ENCODE results near the gene P2RX3.

P2RX3 gene

GRCh38 chr11:57345555-57346211 lies 7.5 kb downstream of the P2RX3 start:
- H3K27ac ChIP-seq (ENCODE audit: low read length), result no peak overlapping the region

DNA sequence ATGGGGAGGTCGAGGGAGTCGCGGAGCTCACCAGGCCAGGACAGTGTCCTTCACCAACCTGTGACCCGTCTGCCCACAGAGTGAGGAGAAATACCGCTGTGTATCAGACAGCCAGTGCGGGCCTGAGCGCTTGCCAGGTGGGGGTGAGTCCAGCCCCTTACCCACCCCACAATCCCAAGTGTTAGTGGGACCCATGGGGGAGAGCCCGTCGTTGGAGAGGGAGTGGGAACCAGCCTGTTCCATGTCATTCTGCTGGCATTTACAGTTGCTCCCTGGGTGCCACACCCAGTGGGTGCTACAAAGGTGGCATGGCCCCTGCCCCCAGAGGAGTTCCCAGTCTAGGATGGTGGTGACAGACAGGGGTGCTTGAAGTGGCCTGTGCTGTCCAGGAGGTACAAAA lies 9.2 kb downstream of the P2RX3 start:
- H3K4me1 ChIP-seq (ENCODE audit: control insufficient read depth in 1 of 2, insufficient read depth in 2 of 2, low read length in 2 of 2), result peaks cover 0 to 4% of the 10 kb centered on the region in 2 donors

More at GRCh38 chr11:57345555-57346211, 7.5 kb downstream of the P2RX3 start:
- Histone ChIP-seq H3K36me3 (ENCODE audit: control insufficient read depth in 1 of 2, insufficient read depth in 2 of 2, low read length in 2 of 2) (no peaks in the 10 kb centered on the region), H3K4me3 (ENCODE audit: low read depth in 1 of 2, low read length in 2 of 2) (no peak overlapping the region), H3K4me1 (ENCODE audit: control insufficient read depth in 1 of 2, insufficient read depth in 2 of 2, low read length in 2 of 2) (peaks cover 0 to 4% of the 10 kb centered on the region in 2 donors), H3K27me3 (ENCODE audit: low read depth, low read length) (no peaks in the 10 kb centered on the region), H3K9me3 (ENCODE audit: control insufficient read depth in 1 of 2, low read length in 2 of 2) (no peaks in the 10 kb centered on the region)

DNA sequence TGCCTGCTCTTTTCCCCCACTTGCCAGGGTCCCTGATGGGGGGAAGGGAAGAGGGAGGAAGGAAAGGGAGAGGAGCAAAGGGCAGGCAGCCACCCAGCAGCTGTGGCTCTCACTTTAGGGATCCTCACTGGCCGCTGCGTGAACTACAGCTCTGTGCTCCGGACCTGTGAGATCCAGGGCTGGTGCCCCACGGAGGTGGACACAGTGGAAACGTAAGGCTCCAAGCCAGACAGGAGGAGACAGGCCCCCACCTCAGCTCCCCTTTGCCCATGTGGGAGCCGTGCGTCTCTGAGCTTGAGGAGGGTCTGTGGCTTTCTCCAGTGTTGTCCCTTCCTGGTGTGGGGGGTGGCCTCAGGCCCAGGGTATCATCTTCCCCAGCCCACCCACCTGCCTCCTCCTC lies 9.9 kb downstream of the P2RX3 start:
- peaks cover 0 to 4% of the 10 kb centered on the region in 2 donors for H3K4me1 ChIP-seq (ENCODE audit: control insufficient read depth in 1 of 2, insufficient read depth in 2 of 2, low read length in 2 of 2)
- H3K27me3 ChIP-seq (ENCODE audit: low read depth, low read length), result no peaks in the 10 kb centered on the region
- H3K36me3 ChIP-seq (ENCODE audit: control insufficient read depth in 1 of 2, insufficient read depth in 2 of 2, low read length in 2 of 2), result no peaks in the 10 kb centered on the region
- no peak overlapping the region for H3K4me3 ChIP-seq (ENCODE audit: low read depth in 1 of 2, low read length in 2 of 2)
- H3K9me3 ChIP-seq (ENCODE audit: control insufficient read depth in 1 of 2, low read length in 2 of 2), result no peaks in the 10 kb centered on the region
- no peak overlapping the region for H3K27ac ChIP-seq (ENCODE audit: low read length)

More for the DNA sequence above, 9.2 kb downstream of the P2RX3 start:
- Histone ChIP-seq H3K27ac (ENCODE audit: low read length) (no peak overlapping the region), H3K36me3 (ENCODE audit: control insufficient read depth in 1 of 2, insufficient read depth in 2 of 2, low read length in 2 of 2) (no peaks in the 10 kb centered on the region), H3K27me3 (ENCODE audit: low read depth, low read length) (no peaks in the 10 kb centered on the region), H3K4me3 (ENCODE audit: low read depth in 1 of 2, low read length in 2 of 2) (no peak overlapping the region), H3K9me3 (ENCODE audit: control insufficient read depth in 1 of 2, low read length in 2 of 2) (no peaks in the 10 kb centered on the region)

GRCh38 chr11:57348636-57349313 lies 10.6 kb downstream of the P2RX3 start:
- H3K9me3 ChIP-seq (ENCODE audit: control insufficient read depth in 1 of 2, low read length in 2 of 2), result no peaks in the 10 kb centered on the region
- no peak overlapping the region for H3K4me3 ChIP-seq (ENCODE audit: low read depth in 1 of 2, low read length in 2 of 2)
- H3K27me3 ChIP-seq (ENCODE audit: low read depth, low read length), result no peaks in the 10 kb centered on the region
- H3K36me3 ChIP-seq (ENCODE audit: control insufficient read depth in 1 of 2, insufficient read depth in 2 of 2, low read length in 2 of 2), result no peaks in the 10 kb centered on the region
- H3K27ac ChIP-seq (ENCODE audit: low read length), result no peak overlapping the region
- peaks cover 0 to 4% of the 10 kb centered on the region in 2 donors for H3K4me1 ChIP-seq (ENCODE audit: control insufficient read depth in 1 of 2, insufficient read depth in 2 of 2, low read length in 2 of 2)

DNA sequence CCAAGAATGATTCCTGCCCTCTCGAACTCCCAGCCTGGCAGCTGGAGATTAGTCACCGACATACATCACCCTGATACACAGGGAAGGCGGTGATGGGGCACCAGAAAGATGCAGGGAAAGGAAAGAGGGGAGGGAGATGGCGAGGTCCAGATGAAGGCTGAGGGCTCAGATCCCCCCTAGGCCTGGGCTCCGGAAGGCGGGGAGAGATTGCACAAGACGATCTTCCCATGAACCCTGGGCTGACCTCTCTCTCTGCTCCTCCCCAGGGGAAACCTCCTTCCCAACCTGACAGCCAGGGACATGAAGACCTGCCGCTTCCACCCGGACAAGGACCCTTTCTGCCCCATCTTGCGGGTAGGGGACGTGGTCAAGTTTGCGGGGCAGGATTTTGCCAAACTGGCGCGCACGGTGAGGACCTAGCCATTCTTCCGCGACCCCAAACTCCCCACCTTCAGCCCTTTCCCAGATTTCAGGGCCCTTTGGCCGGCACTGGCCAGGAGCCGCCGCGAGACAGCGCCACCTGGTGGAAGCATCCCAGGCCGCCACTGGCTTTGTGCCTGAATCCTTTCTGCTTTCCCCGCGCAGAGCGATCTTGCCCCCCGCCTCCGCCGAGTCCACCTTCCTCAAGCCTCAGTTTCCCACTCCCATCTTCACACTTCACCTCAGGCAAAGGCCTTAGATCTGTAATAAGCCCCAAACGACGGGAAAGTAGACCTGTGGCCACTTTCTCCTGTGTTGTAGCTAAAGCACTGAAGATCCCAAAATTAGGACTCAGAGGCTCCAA lies 11.5 kb downstream of the P2RX3 start:
- no peaks in the 10 kb centered on the region for H3K9me3 ChIP-seq (ENCODE audit: control insufficient read depth in 1 of 2, low read length in 2 of 2)
- H3K27ac ChIP-seq (ENCODE audit: low read length), result no peak overlapping the region
- H3K36me3 ChIP-seq (ENCODE audit: control insufficient read depth in 1 of 2, insufficient read depth in 2 of 2, low read length in 2 of 2), result no peaks in the 10 kb centered on the region
- H3K4me1 ChIP-seq (ENCODE audit: control insufficient read depth in 1 of 2, insufficient read depth in 2 of 2, low read length in 2 of 2), result peaks cover 0 to 4% of the 10 kb centered on the region in 2 donors
- no peaks in the 10 kb centered on the region for H3K27me3 ChIP-seq (ENCODE audit: low read depth, low read length)
- no peak overlapping the region for H3K4me3 ChIP-seq (ENCODE audit: low read depth in 1 of 2, low read length in 2 of 2)

DNA sequence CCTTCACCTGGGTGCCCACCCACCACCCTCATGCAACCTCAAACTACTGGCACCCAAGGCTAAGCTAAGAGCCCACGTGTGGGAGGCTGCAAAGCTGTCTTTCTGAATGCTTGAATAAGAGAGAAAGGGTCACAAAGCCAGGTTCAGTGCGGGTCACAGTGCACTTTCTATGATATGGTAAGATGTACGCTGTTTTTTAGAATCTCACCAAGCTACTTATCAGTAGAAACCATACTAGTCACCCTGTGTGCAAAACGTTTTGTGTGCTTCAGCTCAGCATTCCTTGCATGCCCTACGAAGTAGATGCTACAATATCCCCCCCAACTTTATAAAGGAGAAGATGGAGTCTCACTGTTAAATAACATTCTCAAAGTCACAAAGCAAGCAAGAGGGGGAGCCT lies 14.9 kb downstream of the P2RX3 start:
- Histone ChIP-seq H3K9me3 (ENCODE audit: control insufficient read depth in 1 of 2, low read length in 2 of 2) (no peaks in the 10 kb centered on the region), H3K36me3 (ENCODE audit: control insufficient read depth in 1 of 2, insufficient read depth in 2 of 2, low read length in 2 of 2) (no peaks in the 10 kb centered on the region), H3K27me3 (ENCODE audit: low read depth, low read length) (no peaks in the 10 kb centered on the region), H3K27ac (ENCODE audit: low read length) (no peak overlapping the region), H3K4me3 (ENCODE audit: low read depth in 1 of 2, low read length in 2 of 2) (no peak overlapping the region), H3K4me1 (ENCODE audit: control insufficient read depth in 1 of 2, insufficient read depth in 2 of 2, low read length in 2 of 2) (peaks cover 0 to 4% of the 10 kb centered on the region in 2 donors)

- Histone ChIP-seq H3K36me3 (ENCODE audit: control insufficient read depth in 1 of 2, insufficient read depth in 2 of 2, low read length in 2 of 2) (no peaks in the 10 kb centered on the region), H3K4me3 (ENCODE audit: low read depth in 1 of 2, low read length in 2 of 2) (no peak overlapping the region), H3K4me1 (ENCODE audit: control insufficient read depth in 1 of 2, insufficient read depth in 2 of 2, low read length in 2 of 2) (peaks cover 0 to 4% of the 10 kb centered on the region in 2 donors), H3K27ac (ENCODE audit: low read length) (no peak overlapping the region), H3K27me3 (ENCODE audit: low read depth, low read length) (no peaks in the 10 kb centered on the region), H3K9me3 (ENCODE audit: control insufficient read depth in 1 of 2, low read length in 2 of 2) (no peaks in the 10 kb centered on the region)
These were observed 15.3 kb downstream of the P2RX3 start for GRCh38 chr11:57353446-57353845.

- no peak overlapping the region for H3K27ac ChIP-seq (ENCODE audit: low read length)
- H3K4me1 ChIP-seq (ENCODE audit: control insufficient read depth in 1 of 2, insufficient read depth in 2 of 2, low read length in 2 of 2), result peaks cover 0 to 4% of the 10 kb centered on the region in 2 donors
- no peaks in the 10 kb centered on the region for H3K9me3 ChIP-seq (ENCODE audit: control insufficient read depth in 1 of 2, low read length in 2 of 2)
- H3K36me3 ChIP-seq (ENCODE audit: control insufficient read depth in 1 of 2, insufficient read depth in 2 of 2, low read length in 2 of 2), result no peaks in the 10 kb centered on the region
- H3K4me3 ChIP-seq (ENCODE audit: low read depth in 1 of 2, low read length in 2 of 2), result no peak overlapping the region
- H3K27me3 ChIP-seq (ENCODE audit: low read depth, low read length), result no peaks in the 10 kb centered on the region
These were observed 15.7 kb downstream of the P2RX3 start for GRCh38 chr11:57353852-57354251.

- Histone ChIP-seq H3K9me3 (ENCODE audit: control insufficient read depth in 1 of 2, low read length in 2 of 2) (no peaks in the 10 kb centered on the region), H3K4me3 (ENCODE audit: low read depth in 1 of 2, low read length in 2 of 2) (no peak overlapping the region), H3K4me1 (ENCODE audit: control insufficient read depth in 1 of 2, insufficient read depth in 2 of 2, low read length in 2 of 2) (peaks cover 0 to 3% of the 10 kb centered on the region in 2 donors), H3K27me3 (ENCODE audit: low read depth, low read length) (no peaks in the 10 kb centered on the region), H3K36me3 (ENCODE audit: control insufficient read depth in 1 of 2, insufficient read depth in 2 of 2, low read length in 2 of 2) (no peaks in the 10 kb centered on the region), H3K27ac (ENCODE audit: low read length) (no peak overlapping the region)
These were observed 16.5 kb downstream of the P2RX3 start for GRCh38 chr11:57354699-57355098.

DNA sequence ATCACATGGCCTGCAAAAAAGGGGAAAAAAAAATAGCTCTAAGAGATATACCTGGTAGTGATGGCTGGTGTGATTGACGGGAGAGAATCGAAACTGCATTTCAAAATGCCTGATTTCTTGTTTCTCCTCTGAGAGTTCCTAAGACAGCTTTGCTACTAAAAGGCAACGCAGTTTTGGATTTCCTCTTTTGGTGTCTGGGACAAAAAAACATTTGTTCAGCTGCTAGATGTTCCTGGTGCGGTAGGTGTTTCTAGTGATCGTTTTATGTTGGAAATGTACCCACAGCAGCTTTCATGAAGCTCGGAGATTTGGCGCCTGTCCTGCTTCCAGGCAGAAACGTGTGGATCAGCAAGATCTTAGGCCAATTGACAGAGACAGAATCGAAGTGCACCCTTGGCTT lies 18.1 kb downstream of the P2RX3 start:
- Histone ChIP-seq H3K36me3 (ENCODE audit: control insufficient read depth in 1 of 2, insufficient read depth in 2 of 2, low read length in 2 of 2) (no peaks in the 10 kb centered on the region), H3K27ac (ENCODE audit: low read length) (no peak overlapping the region), H3K4me3 (ENCODE audit: low read depth in 1 of 2, low read length in 2 of 2) (no peak overlapping the region), H3K4me1 (ENCODE audit: control insufficient read depth in 1 of 2, insufficient read depth in 2 of 2, low read length in 2 of 2) (no peaks in the 10 kb centered on the region), H3K27me3 (ENCODE audit: low read depth, low read length) (no peaks in the 10 kb centered on the region), H3K9me3 (ENCODE audit: control insufficient read depth in 1 of 2, low read length in 2 of 2) (no peaks in the 10 kb centered on the region)

- H3K4me3 ChIP-seq (ENCODE audit: low read depth in 1 of 2, low read length in 2 of 2), result no peak overlapping the region
- no peak overlapping the region for H3K27ac ChIP-seq (ENCODE audit: low read length)
- no peaks in the 10 kb centered on the region for H3K9me3 ChIP-seq (ENCODE audit: control insufficient read depth in 1 of 2, low read length in 2 of 2)
- no peaks in the 10 kb centered on the region for H3K36me3 ChIP-seq (ENCODE audit: control insufficient read depth in 1 of 2, insufficient read depth in 2 of 2, low read length in 2 of 2)
- no peaks in the 10 kb centered on the region for H3K27me3 ChIP-seq (ENCODE audit: low read depth, low read length)
- no peaks in the 10 kb centered on the region for H3K4me1 ChIP-seq (ENCODE audit: control insufficient read depth in 1 of 2, insufficient read depth in 2 of 2, low read length in 2 of 2)
These were observed 19.2 kb downstream of the P2RX3 start for GRCh38 chr11:57357310-57357709.
